ENCODE measurements around the gene TMEM200A. TPM values are rescaled to one million over a fixed set of nuclear protein-coding genes. Genes with fewer than 3 reads are reported as not detected.

The TMEM200A gene
- total and polyA plus RNA-seq, 2 of the 8 experiments (the other 6 are each of a cell fraction or from before 2014, with no cell fraction given): 6.2 to 13.9 TPM

DNA sequence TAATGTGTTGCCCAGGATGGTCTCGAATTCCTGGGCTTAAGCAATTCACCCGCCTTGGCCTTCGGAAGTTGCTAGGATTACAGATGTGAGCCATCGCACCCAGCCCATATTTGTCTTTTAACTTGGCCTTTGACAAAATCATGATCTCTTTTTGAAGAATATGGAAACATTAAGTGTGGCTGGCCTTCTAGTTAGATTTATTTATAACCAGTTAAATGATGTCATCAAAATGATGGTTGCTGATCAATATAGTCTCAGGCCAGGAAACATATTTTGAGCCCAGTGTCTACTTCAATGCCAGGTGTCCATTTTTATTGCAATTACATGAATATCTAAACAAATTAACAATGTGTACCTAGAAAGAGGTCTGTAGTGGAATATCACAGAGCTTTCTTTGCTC, 69.4 kb downstream of the TMEM200A start:
- H2BK5ac ChIP-seq (ENCODE audit: low read depth, low read length): no peak overlapping the region
- H2BK12ac ChIP-seq (ENCODE audit: low read depth, low read length): no peak overlapping the region
- no peaks in the 10 kb centered on the region; the same call in 1 of the 2 replicates for H3K23me2 ChIP-seq (ENCODE audit: low read depth, low read length)
- no peaks in the 10 kb centered on the region for H3K79me2 ChIP-seq (ENCODE audit: control insufficient read depth in 1 of 2, insufficient read depth in 2 of 2, low read length in 2 of 2)
- H2BK20ac ChIP-seq (ENCODE audit: low read length): no peak overlapping the region
- H2AK5ac ChIP-seq (ENCODE audit: low read depth, low read length): no peak overlapping the region
- H3K4me2 ChIP-seq (ENCODE audit: insufficient read depth in 1 of 2, low read depth in 2 of 2, low read length in 2 of 2): no peak overlapping the region
- FAIRE-seq: no peak
- WGBS, 2 experiments (ENCODE audit: extremely low coverage in 1 of 2, insufficient coverage in 1 of 2, insufficient read length in 1 of 2, insufficient replicate concordance in 2 of 2, low coverage in 1 of 2, low lambda C conversion rate in 2 of 2, missing lambda C conversion rate in 1 of 2): 92% methylated on average over 4 of the region's 4 CpGs; no CpG with 5 or more reads in 1 of the 2 experiments
- H3K4me1 ChIP-seq (replicated peaks in 1 of 4; ENCODE audit: control insufficient read depth in 3 of 4, insufficient read depth in 4 of 4, low read length in 3 of 4): peaks cover 0 to 3% (median 1%) of the 10 kb centered on the region in 4 experiments; a peak in 2 of 7 replicates
- no peaks in the 10 kb centered on the region for H3K36me3 ChIP-seq (ENCODE audit: control insufficient read depth in 2 of 4, insufficient read depth in 4 of 4, low read length in 3 of 4)
- H3K9me3 ChIP-seq (ENCODE audit: insufficient read depth in 2 of 2, low read depth in 1 of 2, low read length in 1 of 2): no peaks in the 10 kb centered on the region
- no peak overlapping the region for H3K18ac ChIP-seq (ENCODE audit: extremely low read depth, low read length)
- H3K27ac ChIP-seq (ENCODE audit: low read depth, low read length): no peak overlapping the region
- H3K79me1 ChIP-seq (ENCODE audit: low read depth, low read length): no peaks in the 10 kb centered on the region; the same call in 1 of the 2 replicates
- H3K4me3 ChIP-seq (ENCODE audit: extremely low read depth in 1 of 4, insufficient read depth in 2 of 4, low read depth in 3 of 4, low read length in 4 of 4): no peak overlapping the region
- no peak overlapping the region for H4K8ac ChIP-seq (ENCODE audit: extremely low read depth, insufficient read depth, low read length)
- ChIA-PET CTCF (ENCODE audit: partially characterized antibody) (interaction anchor here (0.7 kb wide), 1 partner anchor 591 kb away, joined by 4 read pairs; no protein-coding TSS in a partner anchor), POLR2A (ENCODE audit: partially characterized antibody) (interaction anchor here (1.0 kb wide), 1 partner anchor 31 kb away, joined by 3 read pairs; no protein-coding TSS in a partner anchor)
- no peaks in the 10 kb centered on the region for H3K27me3 ChIP-seq (replicated peaks in 1 of 4; ENCODE audit: control insufficient read depth in 3 of 4, extremely low read depth in 1 of 4, insufficient read depth in 3 of 4, low read length in 3 of 4)
- H3K4ac ChIP-seq (replicated peaks; ENCODE audit: insufficient read length, low read depth, low read length): no peak overlapping the region
- no peak overlapping the region for H2BK120ac ChIP-seq (replicated peaks; ENCODE audit: low read depth, low read length)
- H3K23ac ChIP-seq (ENCODE audit: insufficient read length): no peak overlapping the region
- H4K5ac ChIP-seq (ENCODE audit: insufficient read length, low read depth, low read length): no peak overlapping the region
- no peak overlapping the region for H2BK15ac ChIP-seq (ENCODE audit: low read length)
- H4K91ac ChIP-seq (replicated peaks; ENCODE audit: insufficient read length, low read length): no peak overlapping the region
- no peak overlapping the region for H3K14ac ChIP-seq (ENCODE audit: insufficient read length)
- no peak overlapping the region for H2AFZ ChIP-seq (ENCODE audit: low read length)
- no peaks in the 10 kb centered on the region for H4K20me1 ChIP-seq (replicated peaks in 1 of 2; ENCODE audit: control insufficient read depth in 1 of 2, insufficient read depth in 2 of 2, low read length in 2 of 2)
- no peak for DNase-seq (ENCODE audit: low read depth in 1 of 2, low spot score in 2 of 2)
- H3K9ac ChIP-seq (replicated peaks in 1 of 4; ENCODE audit: extremely low read depth in 1 of 4, low read depth in 3 of 4, low read length in 3 of 4): no peak overlapping the region
- H3K56ac ChIP-seq (replicated peaks; ENCODE audit: insufficient read length, low read depth, low read length): no peak overlapping the region
- TF ChIP-seq SRF (IDR thresholded peaks at IDR 0.05; ENCODE audit: low read depth, low read length): no peak
- no peak for TF ChIP-seq POLR2A (IDR thresholded peaks at IDR 0.05; ENCODE audit: control extremely low read depth in 1 of 2, low read depth in 2 of 2, low read length in 2 of 2)
- no peak for TF ChIP-seq HDAC2 (IDR thresholded peaks at IDR 0.05; ENCODE audit: borderline replicate concordance in 1 of 2, low read depth in 2 of 2, low read length in 2 of 2)
- no peak for TF ChIP-seq RAD21 (IDR thresholded peaks at IDR 0.05 in 1 of 2, conservative IDR thresholded peaks at IDR 0.05 in 1 of 2; ENCODE audit: low read depth in 2 of 2, low read length in 2 of 2)
- TF ChIP-seq, protein P1, sequence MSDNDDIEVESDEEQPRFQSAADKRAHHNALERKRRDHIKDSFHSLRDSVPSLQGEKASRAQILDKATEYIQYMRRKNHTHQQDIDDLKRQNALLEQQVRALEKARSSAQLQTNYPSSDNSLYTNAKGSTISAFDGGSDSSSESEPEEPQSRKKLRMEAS (IDR thresholded peaks at IDR 0.05): no peak
- no peak for TF ChIP-seq JUN (IDR thresholded peaks at IDR 0.05; ENCODE audit: low read depth, low read length)
- TF ChIP-seq NRF1 (IDR thresholded peaks at IDR 0.05; ENCODE audit: low read depth, low read length): no peak
- TF ChIP-seq EP300 (IDR thresholded peaks at IDR 0.05; ENCODE audit: borderline replicate concordance in 1 of 2, low read depth in 2 of 2, low read length in 2 of 2): no peak
- TF ChIP-seq CBX8 (IDR thresholded peaks at IDR 0.05; ENCODE audit: borderline replicate concordance, low read depth, low read length): no peak
- TF ChIP-seq, protein P2, sequence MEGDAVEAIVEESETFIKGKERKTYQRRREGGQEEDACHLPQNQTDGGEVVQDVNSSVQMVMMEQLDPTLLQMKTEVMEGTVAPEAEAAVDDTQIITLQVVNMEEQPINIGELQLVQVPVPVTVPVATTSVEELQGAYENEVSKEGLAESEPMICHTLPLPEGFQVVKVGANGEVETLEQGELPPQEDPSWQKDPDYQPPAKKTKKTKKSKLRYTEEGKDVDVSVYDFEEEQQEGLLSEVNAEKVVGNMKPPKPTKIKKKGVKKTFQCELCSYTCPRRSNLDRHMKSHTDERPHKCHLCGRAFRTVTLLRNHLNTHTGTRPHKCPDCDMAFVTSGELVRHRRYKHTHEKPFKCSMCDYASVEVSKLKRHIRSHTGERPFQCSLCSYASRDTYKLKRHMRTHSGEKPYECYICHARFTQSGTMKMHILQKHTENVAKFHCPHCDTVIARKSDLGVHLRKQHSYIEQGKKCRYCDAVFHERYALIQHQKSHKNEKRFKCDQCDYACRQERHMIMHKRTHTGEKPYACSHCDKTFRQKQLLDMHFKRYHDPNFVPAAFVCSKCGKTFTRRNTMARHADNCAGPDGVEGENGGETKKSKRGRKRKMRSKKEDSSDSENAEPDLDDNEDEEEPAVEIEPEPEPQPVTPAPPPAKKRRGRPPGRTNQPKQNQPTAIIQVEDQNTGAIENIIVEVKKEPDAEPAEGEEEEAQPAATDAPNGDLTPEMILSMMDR (IDR thresholded peaks at IDR 0.05; ENCODE audit: control extremely low read depth in 1 of 3, insufficient read depth in 1 of 3, low read depth in 1 of 3, low read length in 3 of 3): no peak
